Measurements from ENCODE around the gene IMMP2L.

- TF ChIP-seq SIN3A (IDR thresholded peaks at IDR 0.05; ENCODE audit: borderline replicate concordance, low read depth, low read length), result no peak
- TF ChIP-seq CTCF (IDR thresholded peaks at IDR 0.05), result no peak
Observed at GRCh38 chr7:111082351-111082750, 479.9 kb downstream of the IMMP2L start.

Data from SK-N-SH (cell line).